ENCODE data around the gene ADAMTSL3.

The ADAMTSL3 gene

DNA sequence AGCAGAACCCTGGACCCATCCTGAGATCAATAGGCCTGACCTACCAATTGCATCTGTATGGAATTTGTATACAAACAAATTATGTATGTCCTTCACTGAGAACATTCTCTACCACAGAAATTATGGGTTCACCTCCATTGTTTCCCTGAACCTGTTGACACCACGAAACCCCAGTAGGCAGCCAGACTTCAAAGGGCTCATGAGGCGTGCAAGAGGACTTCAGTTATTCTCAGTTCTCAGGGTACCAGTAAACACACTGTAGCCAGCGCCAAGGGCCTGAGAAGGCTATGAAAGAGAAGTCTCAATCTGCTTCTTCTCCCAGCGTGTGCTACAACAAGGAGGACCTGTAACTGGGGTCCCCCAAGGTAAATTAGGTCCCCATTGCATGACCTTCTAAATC is 326.7 kb downstream of the ADAMTSL3 start:
- Histone ChIP-seq H3K4me1 (ENCODE audit: control insufficient read depth, insufficient read depth, low read length) (0 out of 2 replicates have a peak, but pooled peaks cover 2% of the 10 kb centered on the region), H3K9ac (ENCODE audit: low read length) (no peak overlapping the region), H3K27ac (ENCODE audit: low read depth, low read length) (no peak overlapping the region), H3K4me3 (ENCODE audit: low read depth, low read length) (no peak overlapping the region), H3K9me3 (ENCODE audit: control insufficient read depth, insufficient read depth, low read depth, low read length) (peaks cover 28% of the 10 kb centered on the region), H3K36me3 (ENCODE audit: control insufficient read depth, insufficient read depth, low read length) (no peaks in the 10 kb centered on the region), H3K27me3 (ENCODE audit: control insufficient read depth, insufficient read depth, low read length) (no peaks in the 10 kb centered on the region)

DNA sequence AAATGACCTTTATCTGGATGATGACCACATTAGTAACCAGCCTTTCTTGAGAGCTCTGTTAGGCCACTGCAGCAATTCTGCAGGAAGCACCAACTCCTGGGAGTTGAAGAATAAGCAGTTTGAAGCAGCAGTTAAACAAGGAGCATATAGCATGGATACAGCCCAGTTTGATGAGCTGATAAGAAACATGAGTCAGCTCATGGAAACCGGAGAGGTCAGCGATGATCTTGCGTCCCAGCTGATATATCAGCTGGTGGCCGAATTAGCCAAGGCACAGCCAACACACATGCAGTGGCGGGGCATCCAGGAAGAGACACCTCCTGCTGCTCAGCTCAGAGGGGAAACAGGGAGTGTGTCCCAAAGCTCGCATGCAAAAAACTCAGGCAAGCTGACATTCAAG is 328.8 kb downstream of the ADAMTSL3 start:
- H3K27me3 ChIP-seq (ENCODE audit: control insufficient read depth, insufficient read depth, low read length): no peaks in the 10 kb centered on the region
- 0 out of 2 replicates have a peak, but pooled peaks cover 2% of the 10 kb centered on the region for H3K4me1 ChIP-seq (ENCODE audit: control insufficient read depth, insufficient read depth, low read length)
- no peak overlapping the region for H3K9ac ChIP-seq (ENCODE audit: low read length)

GRCh38 chr15:83983634-83984458 is 329.9 kb downstream of the ADAMTSL3 start:
- no peak overlapping the region for H3K4me3 ChIP-seq (ENCODE audit: low read depth, low read length)
- no peaks in the 10 kb centered on the region for H3K27me3 ChIP-seq (ENCODE audit: control insufficient read depth, insufficient read depth, low read length)
- no peaks in the 10 kb centered on the region for H3K36me3 ChIP-seq (ENCODE audit: control insufficient read depth, insufficient read depth, low read length)
- 0 out of 2 replicates have a peak, but pooled peaks cover 2% of the 10 kb centered on the region for H3K4me1 ChIP-seq (ENCODE audit: control insufficient read depth, insufficient read depth, low read length)
- no peak overlapping the region for H3K27ac ChIP-seq (ENCODE audit: low read depth, low read length)
- peaks cover 1% of the 10 kb centered on the region; the same call in 1 of the 2 replicates for H3K9me3 ChIP-seq (ENCODE audit: control insufficient read depth, insufficient read depth, low read depth, low read length)
- no peak overlapping the region for H3K9ac ChIP-seq (ENCODE audit: low read length)

More for the DNA sequence above, 328.8 kb downstream of the ADAMTSL3 start:
- H3K9me3 ChIP-seq (ENCODE audit: control insufficient read depth, insufficient read depth, low read depth, low read length): peaks cover 12% of the 10 kb centered on the region
- no peak overlapping the region for H3K4me3 ChIP-seq (ENCODE audit: low read depth, low read length)
- H3K27ac ChIP-seq (ENCODE audit: low read depth, low read length): no peak overlapping the region
- no peaks in the 10 kb centered on the region for H3K36me3 ChIP-seq (ENCODE audit: control insufficient read depth, insufficient read depth, low read length)

- H3K36me3 ChIP-seq (ENCODE audit: control insufficient read depth, insufficient read depth, low read length): no peaks in the 10 kb centered on the region
- no peaks in the 10 kb centered on the region for H3K27me3 ChIP-seq (ENCODE audit: control insufficient read depth, insufficient read depth, low read length)
- H3K27ac ChIP-seq (ENCODE audit: low read depth, low read length): no peak overlapping the region
- H3K4me3 ChIP-seq (ENCODE audit: low read depth, low read length): no peak overlapping the region
- H3K4me1 ChIP-seq (ENCODE audit: control insufficient read depth, insufficient read depth, low read length): 0 out of 2 replicates have a peak, but pooled peaks cover 2% of the 10 kb centered on the region
- H3K9me3 ChIP-seq (ENCODE audit: control insufficient read depth, insufficient read depth, low read depth, low read length): no peaks in the 10 kb centered on the region
- H3K9ac ChIP-seq (ENCODE audit: low read length): no peak overlapping the region
Measured at GRCh38 chr15:83984601-83985000, 330.7 kb downstream of the ADAMTSL3 start.

DNA sequence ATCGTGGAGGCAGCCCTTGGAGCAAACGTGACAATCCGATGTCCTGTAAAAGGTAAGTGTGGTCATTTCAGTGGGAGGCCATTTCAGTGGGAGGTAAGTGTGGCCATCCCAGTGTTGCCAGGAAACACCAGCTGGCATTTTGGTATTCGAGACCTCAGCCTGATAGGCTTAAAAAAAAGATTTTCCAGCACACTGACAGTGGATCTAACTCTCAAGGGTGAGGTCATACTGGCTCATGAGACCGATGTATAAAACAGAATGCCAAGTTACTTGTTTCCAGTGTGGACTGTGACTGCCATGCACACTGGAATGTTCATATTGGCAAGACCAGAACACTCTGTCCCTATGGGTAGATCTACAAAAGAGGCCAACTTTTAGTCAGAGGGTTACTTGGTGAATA is 337.2 kb downstream of the ADAMTSL3 start:
- H3K36me3 ChIP-seq (ENCODE audit: control insufficient read depth, insufficient read depth, low read length): no peaks in the 10 kb centered on the region
- no peak overlapping the region for H3K4me3 ChIP-seq (ENCODE audit: low read depth, low read length)
- no peak overlapping the region for H3K9ac ChIP-seq (ENCODE audit: low read length)
- H3K9me3 ChIP-seq (ENCODE audit: control insufficient read depth, insufficient read depth, low read depth, low read length): no peaks in the 10 kb centered on the region
- no peaks in the 10 kb centered on the region for H3K4me1 ChIP-seq (ENCODE audit: control insufficient read depth, insufficient read depth, low read length)
- no peaks in the 10 kb centered on the region for H3K27me3 ChIP-seq (ENCODE audit: control insufficient read depth, insufficient read depth, low read length)
- no peak overlapping the region for H3K27ac ChIP-seq (ENCODE audit: low read depth, low read length)

DNA sequence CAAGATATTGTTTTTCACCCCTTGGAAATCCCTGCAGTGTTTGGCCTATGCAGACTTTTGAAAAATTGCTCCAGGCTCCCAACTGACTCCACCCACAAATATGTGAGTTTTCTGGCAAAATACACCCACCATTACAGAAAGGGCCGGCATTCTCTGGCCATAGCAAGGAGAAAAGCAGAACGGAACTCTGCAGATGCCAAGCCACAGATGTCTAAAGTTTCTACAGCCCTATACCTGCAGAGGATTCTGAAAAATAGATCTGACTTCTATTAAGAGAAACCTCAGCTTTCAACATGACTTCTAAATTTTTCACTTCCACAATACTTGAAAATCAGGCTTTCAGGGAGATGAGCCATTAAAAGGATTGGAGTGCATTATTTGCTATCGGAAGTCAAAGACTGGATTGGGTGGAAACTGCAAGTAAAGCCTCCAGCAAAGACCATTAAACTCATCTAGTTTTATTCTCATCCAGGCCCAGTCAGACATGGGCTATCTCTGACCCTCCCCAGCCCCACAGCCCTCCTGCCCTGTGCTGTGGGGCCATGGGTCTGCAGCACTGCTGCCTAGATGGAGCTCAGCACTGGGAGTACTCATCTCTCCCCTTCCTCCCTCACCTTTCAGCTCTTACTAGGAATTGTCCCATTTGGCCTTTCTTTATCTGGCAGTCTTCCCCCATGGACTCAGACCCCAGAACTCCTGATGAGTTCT is 338.6 kb downstream of the ADAMTSL3 start:
- H3K27me3 ChIP-seq (ENCODE audit: control insufficient read depth, insufficient read depth, low read length): no peaks in the 10 kb centered on the region
- H3K4me3 ChIP-seq (ENCODE audit: low read depth, low read length): no peak overlapping the region
- H3K4me1 ChIP-seq (ENCODE audit: control insufficient read depth, insufficient read depth, low read length): no peaks in the 10 kb centered on the region
- no peak overlapping the region for H3K9ac ChIP-seq (ENCODE audit: low read length)
- no peaks in the 10 kb centered on the region for H3K9me3 ChIP-seq (ENCODE audit: control insufficient read depth, insufficient read depth, low read depth, low read length)
- H3K36me3 ChIP-seq (ENCODE audit: control insufficient read depth, insufficient read depth, low read length): no peaks in the 10 kb centered on the region
- no peak overlapping the region for H3K27ac ChIP-seq (ENCODE audit: low read depth, low read length)

DNA sequence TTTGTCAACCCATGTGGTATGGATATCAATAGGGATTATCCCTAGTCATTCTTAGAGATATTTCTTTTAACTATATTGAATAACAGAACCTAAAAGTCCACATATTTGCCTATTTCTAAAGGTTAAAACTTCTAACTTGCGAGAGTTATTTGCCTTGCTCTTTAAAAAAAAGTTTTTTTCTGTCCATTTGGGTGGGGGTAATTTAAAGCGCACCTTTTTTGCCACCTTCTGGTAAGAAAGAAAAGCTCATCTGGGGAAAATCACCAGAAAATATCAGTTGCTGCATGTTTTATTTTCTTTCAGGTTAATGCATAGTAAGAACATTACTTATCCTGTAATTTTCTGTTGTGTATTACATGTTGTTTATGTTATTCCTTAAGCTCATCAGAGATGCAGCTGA is 339.7 kb downstream of the ADAMTSL3 start:
- H3K36me3 ChIP-seq (ENCODE audit: control insufficient read depth, insufficient read depth, low read length): no peaks in the 10 kb centered on the region
- H3K27ac ChIP-seq (ENCODE audit: low read depth, low read length): no peak overlapping the region

GRCh38 chr15:83998486-83998885 is 344.6 kb downstream of the ADAMTSL3 start:
- Histone ChIP-seq H3K27ac (ENCODE audit: low read depth, low read length) (no peak overlapping the region), H3K4me3 (ENCODE audit: low read depth, low read length) (no peak overlapping the region), H3K27me3 (ENCODE audit: control insufficient read depth, insufficient read depth, low read length) (no peaks in the 10 kb centered on the region), H3K4me1 (ENCODE audit: control insufficient read depth, insufficient read depth, low read length) (no peaks in the 10 kb centered on the region), H3K9ac (ENCODE audit: low read length) (no peak overlapping the region), H3K9me3 (ENCODE audit: control insufficient read depth, insufficient read depth, low read depth, low read length) (no peaks in the 10 kb centered on the region), H3K36me3 (ENCODE audit: control insufficient read depth, insufficient read depth, low read length) (no peaks in the 10 kb centered on the region)

More for the DNA sequence above, 339.7 kb downstream of the ADAMTSL3 start:
- Histone ChIP-seq H3K27me3 (ENCODE audit: control insufficient read depth, insufficient read depth, low read length) (no peaks in the 10 kb centered on the region), H3K9ac (ENCODE audit: low read length) (no peak overlapping the region), H3K9me3 (ENCODE audit: control insufficient read depth, insufficient read depth, low read depth, low read length) (no peaks in the 10 kb centered on the region), H3K4me3 (ENCODE audit: low read depth, low read length) (no peak overlapping the region), H3K4me1 (ENCODE audit: control insufficient read depth, insufficient read depth, low read length) (no peaks in the 10 kb centered on the region)

- H3K27me3 ChIP-seq (ENCODE audit: control insufficient read depth, insufficient read depth, low read length): no peaks in the 10 kb centered on the region
- no peaks in the 10 kb centered on the region for H3K4me1 ChIP-seq (ENCODE audit: control insufficient read depth, insufficient read depth, low read length)
- no peaks in the 10 kb centered on the region for H3K9me3 ChIP-seq (ENCODE audit: control insufficient read depth, insufficient read depth, low read depth, low read length)
- H3K4me3 ChIP-seq (ENCODE audit: low read depth, low read length): no peak overlapping the region
- H3K36me3 ChIP-seq (ENCODE audit: control insufficient read depth, insufficient read depth, low read length): no peaks in the 10 kb centered on the region
- H3K9ac ChIP-seq (ENCODE audit: low read length): no peak overlapping the region
- H3K27ac ChIP-seq (ENCODE audit: low read depth, low read length): no peak overlapping the region
Measured at GRCh38 chr15:83999396-84000135, 345.6 kb downstream of the ADAMTSL3 start.

DNA sequence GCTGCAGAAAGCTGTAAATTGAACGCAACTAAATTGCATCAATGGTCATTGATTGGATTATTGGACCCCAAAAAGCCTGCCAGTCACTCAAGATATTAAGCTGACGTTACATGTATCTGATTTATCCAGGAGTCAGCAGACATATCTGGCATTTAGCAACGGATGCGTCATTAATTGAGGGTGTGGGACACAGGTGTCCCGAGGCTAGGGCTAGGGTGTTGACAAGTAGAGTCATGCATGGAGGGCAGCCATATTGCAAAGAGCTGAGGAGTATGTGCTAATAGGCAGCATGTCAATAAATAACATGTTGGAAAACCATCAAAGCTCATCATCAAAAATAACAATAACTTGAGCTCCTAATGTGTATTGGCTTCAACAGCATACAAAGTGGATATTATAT is 347.1 kb downstream of the ADAMTSL3 start:
- Histone ChIP-seq H3K27ac (ENCODE audit: low read depth, low read length) (no peak overlapping the region), H3K27me3 (ENCODE audit: control insufficient read depth, insufficient read depth, low read length) (no peaks in the 10 kb centered on the region), H3K4me1 (ENCODE audit: control insufficient read depth, insufficient read depth, low read length) (no peaks in the 10 kb centered on the region), H3K9me3 (ENCODE audit: control insufficient read depth, insufficient read depth, low read depth, low read length) (no peaks in the 10 kb centered on the region), H3K9ac (ENCODE audit: low read length) (no peak overlapping the region), H3K4me3 (ENCODE audit: low read depth, low read length) (no peak overlapping the region), H3K36me3 (ENCODE audit: control insufficient read depth, insufficient read depth, low read length) (no peaks in the 10 kb centered on the region)
